Right atrium auricular region (tissue), 2 donors: Measurements from ENCODE around the gene GPR161. TPM values are rescaled to one million over a fixed set of nuclear protein-coding genes. Genes with fewer than 3 reads are reported as not detected.
A peak's percentile ranks its signal among the peaks of the same experiment; 100 is the strongest.

Experiments
- DNase-seq: peaks from one replicate; pipeline ENCODE4 v3.0.0-alpha.2; 2019; ENCODE audit warnings: low spot score
- H3K27ac ChIP-seq, 2 donors: fragments of 200-600 bp; sonication (generic); 1 replicate in 1 of 2; 2 replicates in 1 of 2; pipeline ENCODE4 v1.5.1; 2016 to 2019
- H3K27me3 ChIP-seq, 2 donors: fragments of 200-600 bp; sonication (generic); one replicate each; pipeline versions ENCODE4 v1.5.1 to v1.6.0; 2017 to 2019
- H3K36me3 ChIP-seq: fragments of 200-600 bp; sonication (generic); one replicate; pipeline ENCODE4 v1.5.1; 2016
- H3K4me1 ChIP-seq, 2 donors: fragments of 200-600 bp; sonication (generic); one replicate each; pipeline versions ENCODE4 v1.5.1 to v1.6.0; 2017 to 2019
- H3K4me3 ChIP-seq, 2 donors: fragments of 200-600 bp; sonication (generic); 1 replicate in 1 of 2; 2 replicates in 1 of 2; pipeline ENCODE4 v1.5.1; 2017 to 2019; ENCODE audit warnings: mild to moderate bottlenecking in 1 of 2, moderate library complexity in 1 of 2
- H3K9me3 ChIP-seq, 2 donors: fragments of 200-600 bp; sonication (generic); one replicate each; pipeline ENCODE4 v1.5.1; 2019
- CTCF ChIP-seq, 2 donors: fragments of 200-600 bp; sonication (generic); IDR thresholded peaks; one replicate each; pipeline ENCODE4 v1.5.1; 2019; ENCODE audit warnings: antibody characterized with exemption in 2 of 2
- total RNA-seq, 2 donors: library from RNA; depleted of rRNA; stranded (reverse); fragments of >200 nt; gene quantifications; one replicate each; pipeline ENCODE4 v1.1.0, GENCODE V29; 2016

The GPR161 gene
- total RNA-seq, 2 donors from 2014 or later: 2.9 to 3.2 TPM

GRCh38 chr1:168097921-168098528 lies 38.7 kb downstream of the GPR161 start:
- H3K36me3 ChIP-seq: no peaks in the 10 kb centered on the region

GRCh38 chr1:168096296-168097165 lies 40.2 kb downstream of the GPR161 start:
- peak; percentile 50 for DNase-seq
- Histone ChIP-seq H3K36me3 (no peaks in the 10 kb centered on the region), H3K27me3 (no peaks in the 10 kb centered on the region), H3K9me3 (no peaks in the 10 kb centered on the region), H3K27ac (no peak overlapping the region), H3K4me1 (peaks cover 0 to 5% of the 10 kb centered on the region in 2 donors), H3K4me3 (no peak overlapping the region)
- TF ChIP-seq CTCF (IDR thresholded peaks at IDR 0.05): no peak

More at GRCh38 chr1:168097921-168098528, 38.7 kb downstream of the GPR161 start:
- Histone ChIP-seq H3K4me1 (peaks cover 0 to under 1% of the 10 kb centered on the region in 2 donors), H3K4me3 (no peak overlapping the region), H3K27ac (no peak overlapping the region), H3K27me3 (no peaks in the 10 kb centered on the region), H3K9me3 (no peaks in the 10 kb centered on the region)
- no peak for TF ChIP-seq CTCF (IDR thresholded peaks at IDR 0.05)
- DNase-seq: no peak

GRCh38 chr1:168095476-168095875 lies 41.3 kb downstream of the GPR161 start:
- peaks cover 0 to 5% of the 10 kb centered on the region in 2 donors for H3K4me1 ChIP-seq
- TF ChIP-seq CTCF (IDR thresholded peaks at IDR 0.05): no peak
- H3K9me3 ChIP-seq: no peaks in the 10 kb centered on the region
- H3K4me3 ChIP-seq: no peak overlapping the region
- H3K27me3 ChIP-seq: no peaks in the 10 kb centered on the region
- no peaks in the 10 kb centered on the region for H3K36me3 ChIP-seq
- no peak overlapping the region for H3K27ac ChIP-seq
- DNase-seq: peak; percentile 26

- no peaks in the 10 kb centered on the region for H3K36me3 ChIP-seq
- no peaks in the 10 kb centered on the region for H3K9me3 ChIP-seq
- TF ChIP-seq CTCF (IDR thresholded peaks at IDR 0.05): no peak
- no peak overlapping the region for H3K27ac ChIP-seq
- H3K4me3 ChIP-seq: no peak overlapping the region
- H3K27me3 ChIP-seq: no peaks in the 10 kb centered on the region
- peaks cover 0 to 5% of the 10 kb centered on the region in 2 donors for H3K4me1 ChIP-seq
- DNase-seq: peak; percentile 48
Measured at GRCh38 chr1:168093616-168094015, 43.1 kb downstream of the GPR161 start.

- Histone ChIP-seq H3K4me1 (peaks cover 0 to 5% of the 10 kb centered on the region in 2 donors), H3K27ac (no peak overlapping the region), H3K27me3 (no peaks in the 10 kb centered on the region), H3K9me3 (no peaks in the 10 kb centered on the region), H3K36me3 (no peaks in the 10 kb centered on the region), H3K4me3 (no peak overlapping the region)
- TF ChIP-seq CTCF (IDR thresholded peaks at IDR 0.05): peak in 1 of 2 donors; percentile 50
- DNase-seq: peak; percentile 54
Measured at GRCh38 chr1:168092566-168093355, 44.0 kb downstream of the GPR161 start.
